Smooth muscle cell (in vitro differentiated cells): ENCODE data around the gene MRPL55. TPM values are rescaled to one million over a fixed set of nuclear protein-coding genes. Genes with fewer than 3 reads are reported as not detected.

Source experiments
- DNase-seq: peaks from one replicate; lab custom pipeline; 2025; ENCODE audit not compliant: unreplicated experiment; lab: John Stamatoyannopoulos, UW
- H2AFZ ChIP-seq: fragments of 200-600 bp; sonication (generic); 2 replicates; pipeline ENCODE4 v1.6.0; 2016; ENCODE audit warnings: antibody characterized with exemption, low read depth, mild to moderate bottlenecking
- H3F3A ChIP-seq: fragments of 200-600 bp; sonication (generic); 2 replicates; pipeline ENCODE4 v1.6.0; 2017; ENCODE audit warnings: antibody characterized with exemption, low read depth
- H3K27ac ChIP-seq: fragments of 200-600 bp; sonication (generic); 2 replicates; pipeline ENCODE4 v1.5.1; 2016; ENCODE audit warnings: low read depth, mild to moderate bottlenecking
- H3K27me3 ChIP-seq: fragments of 200-600 bp; sonication (generic); 2 replicates; pipeline ENCODE4 v1.6.1; 2016; ENCODE audit warnings: low read depth, mild to moderate bottlenecking
- H3K36me3 ChIP-seq: fragments of 200-600 bp; sonication (generic); 2 replicates; pipeline ENCODE4 v1.5.1; 2016; ENCODE audit warnings: low read depth
- H3K4me1 ChIP-seq: fragments of 200-600 bp; sonication (generic); 2 replicates; pipeline ENCODE4 v1.5.1; 2016; ENCODE audit warnings: low read depth
- H3K4me2 ChIP-seq: fragments of 200-600 bp; sonication (generic); 2 replicates; pipeline ENCODE4 v1.6.0; 2016; ENCODE audit warnings: mild to moderate bottlenecking
- H3K4me3 ChIP-seq: fragments of 200-600 bp; sonication (generic); 2 replicates; pipeline ENCODE4 v1.5.1; 2016; ENCODE audit warnings: mild to moderate bottlenecking
- H3K79me2 ChIP-seq: fragments of 200-600 bp; sonication (generic); 2 replicates; pipeline ENCODE4 v1.6.0; 2016; ENCODE audit warnings: low read depth, mild to moderate bottlenecking
- H3K9ac ChIP-seq: fragments of 200-600 bp; sonication (generic); 2 replicates; pipeline ENCODE4 v1.6.0; 2016; ENCODE audit warnings: low read depth
- H3K9me3 ChIP-seq: fragments of 200-600 bp; sonication (generic); replicated peaks from 2 replicates; pipeline ENCODE4 v1.5.1; 2016; ENCODE audit warnings: low read depth
- H4K20me1 ChIP-seq: fragments of 200-600 bp; sonication (generic); 2 replicates; pipeline ENCODE4 v1.6.0; 2016; ENCODE audit warnings: low read depth
- WGBS: methylation state at CpG from one replicate; pipeline ENCODE4 v1.1.7; 2016; ENCODE audit warnings: low lambda C conversion rate; 5-methylcytosine and 5-hydroxymethylcytosine counted together
- polyA plus RNA-seq: library from polyadenylated mRNA; unstranded; fragments of >200 nt; fragmentation: Nextera tagmentation; extraction: Ambion mirVana; gene quantifications from 2 replicates; pipeline ENCODE4 v1.2.1, GENCODE V29; 2016
- total RNA-seq: library from RNA; depleted of rRNA; stranded (reverse); fragments of >200 nt; gene quantifications from 2 replicates; pipeline ENCODE4 v1.2.3, GENCODE V29; 2014
- TF ChIP-seq, protein P1 (sequence below): fragments of 200-600 bp; sonication (generic); IDR thresholded peaks from 2 replicates; pipeline ENCODE4 v1.5.1; 2017; ENCODE audit warnings: borderline replicate concordance, mild to moderate bottlenecking, antibody characterized with exemption; ENCODE audit not compliant: insufficient read depth, poor library complexity, severe bottlenecking

Gene MRPL55
- total and polyA plus RNA-seq, 2 experiments from 2014 or later, result 83.4 to 178 TPM

DNA sequence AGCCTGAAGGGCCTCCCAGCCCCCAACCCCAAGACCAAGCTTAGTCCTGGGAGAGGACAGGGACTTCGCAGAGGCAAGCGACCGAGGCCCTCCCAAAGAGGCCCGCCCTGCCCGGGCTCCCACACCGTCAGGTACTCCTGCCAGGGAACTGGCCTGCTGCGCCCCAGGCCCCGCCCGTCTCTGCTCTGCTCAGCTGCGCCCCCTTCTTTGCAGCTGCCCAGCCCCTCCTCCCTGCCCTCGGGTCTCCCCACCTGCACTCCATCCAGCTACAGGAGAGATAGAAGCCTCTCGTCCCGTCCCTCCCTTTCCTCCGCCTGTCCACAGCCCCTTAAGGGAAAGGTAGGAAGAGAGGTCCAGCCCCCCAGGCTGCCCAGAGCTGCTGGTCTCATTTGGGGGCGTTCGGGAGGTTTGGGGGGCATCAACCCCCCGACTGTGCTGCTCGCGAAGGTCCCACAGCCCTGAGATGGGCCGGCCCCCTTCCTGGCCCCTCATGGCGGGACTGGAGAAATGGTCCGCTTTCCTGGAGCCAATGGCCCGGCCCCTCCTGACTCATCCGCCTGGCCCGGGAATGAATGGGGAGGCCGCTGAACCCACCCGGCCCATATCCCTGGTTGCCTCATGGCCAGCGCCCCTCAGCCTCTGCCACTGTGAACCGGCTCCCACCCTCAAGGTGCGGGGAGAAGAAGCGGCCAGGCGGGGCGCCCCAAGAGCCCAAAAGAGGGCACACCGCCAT lies 48.5 kb downstream of the MRPL55 start:
- peak overlapping the region; percentile 47 for H3K4me3 ChIP-seq
- H3K4me1 ChIP-seq, result peaks cover 7% of the 10 kb centered on the region
- TF ChIP-seq, protein P1, sequence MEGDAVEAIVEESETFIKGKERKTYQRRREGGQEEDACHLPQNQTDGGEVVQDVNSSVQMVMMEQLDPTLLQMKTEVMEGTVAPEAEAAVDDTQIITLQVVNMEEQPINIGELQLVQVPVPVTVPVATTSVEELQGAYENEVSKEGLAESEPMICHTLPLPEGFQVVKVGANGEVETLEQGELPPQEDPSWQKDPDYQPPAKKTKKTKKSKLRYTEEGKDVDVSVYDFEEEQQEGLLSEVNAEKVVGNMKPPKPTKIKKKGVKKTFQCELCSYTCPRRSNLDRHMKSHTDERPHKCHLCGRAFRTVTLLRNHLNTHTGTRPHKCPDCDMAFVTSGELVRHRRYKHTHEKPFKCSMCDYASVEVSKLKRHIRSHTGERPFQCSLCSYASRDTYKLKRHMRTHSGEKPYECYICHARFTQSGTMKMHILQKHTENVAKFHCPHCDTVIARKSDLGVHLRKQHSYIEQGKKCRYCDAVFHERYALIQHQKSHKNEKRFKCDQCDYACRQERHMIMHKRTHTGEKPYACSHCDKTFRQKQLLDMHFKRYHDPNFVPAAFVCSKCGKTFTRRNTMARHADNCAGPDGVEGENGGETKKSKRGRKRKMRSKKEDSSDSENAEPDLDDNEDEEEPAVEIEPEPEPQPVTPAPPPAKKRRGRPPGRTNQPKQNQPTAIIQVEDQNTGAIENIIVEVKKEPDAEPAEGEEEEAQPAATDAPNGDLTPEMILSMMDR, result no peak
- no peaks in the 10 kb centered on the region for H4K20me1 ChIP-seq
- no peak overlapping the region for H3K9ac ChIP-seq
- no peak overlapping the region for H3K27ac ChIP-seq
- no peaks in the 10 kb centered on the region for H3F3A ChIP-seq
- no peak for DNase-seq
- H3K27me3 ChIP-seq, result peaks cover 54% of the 10 kb centered on the region
- H2AFZ ChIP-seq, result peak overlapping the region; percentile 91
- no peaks in the 10 kb centered on the region for H3K79me2 ChIP-seq
- WGBS, result 14% methylated on average over 31 of the region's 34 CpGs
- H3K4me2 ChIP-seq, result peak overlapping the region; percentile 89
- H3K36me3 ChIP-seq, result no peaks in the 10 kb centered on the region
- no peaks in the 10 kb centered on the region for H3K9me3 ChIP-seq

DNA sequence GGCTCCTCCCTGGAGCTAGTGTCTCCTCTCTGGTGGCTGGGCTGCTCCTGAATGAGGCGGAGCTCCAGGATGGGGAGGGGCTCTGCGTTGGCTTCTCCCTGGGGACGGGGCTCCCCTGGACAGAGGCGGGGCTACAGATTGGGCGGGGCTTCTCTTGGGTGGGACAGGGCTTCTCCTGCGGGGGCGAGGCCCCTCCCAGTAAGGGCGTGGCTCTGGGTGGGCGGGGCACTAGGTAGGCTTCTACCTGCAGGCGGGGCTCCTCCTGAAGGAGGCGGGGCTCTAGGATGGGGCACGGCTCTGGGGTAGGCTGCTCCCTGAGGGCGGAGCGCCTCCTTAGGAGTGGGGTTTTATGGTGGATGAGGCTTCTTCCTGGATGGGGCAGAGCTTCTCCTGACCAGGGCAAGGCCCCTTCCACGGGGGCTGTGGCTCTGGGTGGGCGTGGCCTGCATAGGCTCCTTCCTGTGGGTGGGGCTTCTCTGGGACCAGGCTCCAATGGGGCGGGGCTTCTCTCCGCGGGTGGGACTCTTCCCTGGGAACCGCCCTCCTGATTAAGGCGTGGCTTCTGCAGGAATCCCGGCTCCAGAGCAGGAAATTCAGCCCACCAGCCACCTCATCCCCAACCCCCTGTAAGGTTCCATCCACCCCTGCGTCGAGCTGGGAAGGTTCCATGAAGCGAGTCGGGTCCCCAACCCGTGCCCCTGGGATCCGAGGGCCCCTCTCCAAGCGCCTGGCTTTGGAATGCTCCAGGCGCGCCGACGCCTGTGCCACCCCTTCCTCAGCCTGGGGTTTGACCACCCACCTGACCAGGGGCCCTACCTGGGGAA lies 49.3 kb downstream of the MRPL55 start:
- no peak overlapping the region for H3K9ac ChIP-seq
- peaks cover 58% of the 10 kb centered on the region for H3K27me3 ChIP-seq
- no peaks in the 10 kb centered on the region for H3K36me3 ChIP-seq
- no peak overlapping the region for H3K27ac ChIP-seq
- peak overlapping the region; percentile 91 for H2AFZ ChIP-seq
- peaks cover 7% of the 10 kb centered on the region for H3K4me1 ChIP-seq
- H4K20me1 ChIP-seq, result no peaks in the 10 kb centered on the region
- peak overlapping the region; percentile 47 for H3K4me3 ChIP-seq
- H3K79me2 ChIP-seq, result no peaks in the 10 kb centered on the region
- no peaks in the 10 kb centered on the region for H3F3A ChIP-seq
- no peak for DNase-seq
- no peaks in the 10 kb centered on the region for H3K9me3 ChIP-seq
- TF ChIP-seq, protein P1, result no peak
- 7% methylated on average over 20 of the region's 33 CpGs for WGBS
- peak overlapping the region; percentile 89 for H3K4me2 ChIP-seq

DNA sequence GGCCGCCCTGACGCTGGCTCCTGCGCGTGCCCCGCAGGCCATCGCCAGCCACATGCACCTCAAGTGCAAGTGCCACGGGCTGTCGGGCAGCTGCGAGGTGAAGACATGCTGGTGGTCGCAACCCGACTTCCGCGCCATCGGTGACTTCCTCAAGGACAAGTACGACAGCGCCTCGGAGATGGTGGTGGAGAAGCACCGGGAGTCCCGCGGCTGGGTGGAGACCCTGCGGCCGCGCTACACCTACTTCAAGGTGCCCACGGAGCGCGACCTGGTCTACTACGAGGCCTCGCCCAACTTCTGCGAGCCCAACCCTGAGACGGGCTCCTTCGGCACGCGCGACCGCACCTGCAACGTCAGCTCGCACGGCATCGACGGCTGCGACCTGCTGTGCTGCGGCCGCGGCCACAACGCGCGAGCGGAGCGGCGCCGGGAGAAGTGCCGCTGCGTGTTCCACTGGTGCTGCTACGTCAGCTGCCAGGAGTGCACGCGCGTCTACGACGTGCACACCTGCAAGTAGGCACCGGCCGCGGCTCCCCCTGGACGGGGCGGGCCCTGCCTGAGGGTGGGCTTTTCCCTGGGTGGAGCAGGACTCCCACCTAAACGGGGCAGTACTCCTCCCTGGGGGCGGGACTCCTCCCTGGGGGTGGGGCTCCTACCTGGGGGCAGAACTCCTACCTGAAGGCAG lies 50.0 kb downstream of the MRPL55 start:
- no peaks in the 10 kb centered on the region for H4K20me1 ChIP-seq

More for the DNA sequence above, 50.0 kb downstream of the MRPL55 start:
- H3K4me3 ChIP-seq, result peak overlapping the region; percentile 47
- H2AFZ ChIP-seq, result no peak overlapping the region
- H3K36me3 ChIP-seq, result no peaks in the 10 kb centered on the region
- no peaks in the 10 kb centered on the region for H3K79me2 ChIP-seq
- H3K9me3 ChIP-seq, result no peaks in the 10 kb centered on the region
- H3K4me1 ChIP-seq, result peaks cover 7% of the 10 kb centered on the region
- DNase-seq, result no peak
- H3K27me3 ChIP-seq, result peaks cover 58% of the 10 kb centered on the region
- peak overlapping the region; percentile 40 for H3K4me2 ChIP-seq
- H3F3A ChIP-seq, result no peaks in the 10 kb centered on the region
- WGBS, result 13% methylated on average over 65 of the region's 66 CpGs
- H3K27ac ChIP-seq, result no peak overlapping the region
- H3K9ac ChIP-seq, result no peak overlapping the region
- TF ChIP-seq, protein P1, result no peak
